Ascending aorta (tissue), 2 donors: ENCODE measurements around the gene PTGER1. TPM values are rescaled to one million over a fixed set of nuclear protein-coding genes. Genes with fewer than 3 reads are reported as not detected.

Source experiments
- DNase-seq, 2 donors: peaks; one replicate each; pipeline ENCODE4 v3.0.0-alpha.2; 2019; ENCODE audit warnings: low spot score in 2 of 2
- H3K27ac ChIP-seq, 2 donors: fragments of 200-600 bp; sonication (generic); one replicate each; pipeline ENCODE4 v1.5.1; 2016 to 2017; ENCODE audit warnings: mild to moderate bottlenecking in 1 of 2
- H3K27me3 ChIP-seq: fragments of 200-600 bp; sonication (generic); one replicate; pipeline ENCODE4 v1.5.1; 2017
- H3K36me3 ChIP-seq, 2 donors: fragments of 200-600 bp; sonication (generic); one replicate each; pipeline ENCODE4 v1.5.1; 2016
- H3K4me1 ChIP-seq, 2 donors: fragments of 200-600 bp; sonication (generic); one replicate each; pipeline ENCODE4 v1.5.1; 2016 to 2017; ENCODE audit warnings: mild to moderate bottlenecking in 1 of 2
- H3K4me3 ChIP-seq, 2 donors: fragments of 200-600 bp; sonication (generic); one replicate each; pipeline ENCODE4 v1.5.1; 2016 to 2017; ENCODE audit warnings: mild to moderate bottlenecking in 1 of 2
- H3K9me3 ChIP-seq, 2 donors: fragments of 200-600 bp; sonication (generic); one replicate each; pipeline ENCODE4 v1.5.1; 2016
- intact Hi-C: fragments of 100-400 bp; cut with DNase I; formaldehyde crosslinking; loops from one replicate; pipeline ENCODE4 v1.15.1; 2023
- total RNA-seq: library from RNA; depleted of rRNA; stranded (reverse); fragments of >200 nt; gene quantifications from one replicate; pipeline ENCODE4 v1.1.0, GENCODE V29; 2016
- TF ChIP-seq, protein P1 (sequence below), 3 experiments: fragments of 200-600 bp in 2 of 3; fragments of 450-650 bp in 1 of 3; sonication (generic) in 2 of 3; IDR thresholded peaks; one replicate each; pipeline ENCODE4 v1.5.1; 2016 to 2019; ENCODE audit warnings: antibody characterized with exemption in 3 of 3, mild to moderate bottlenecking in 1 of 3, moderate library complexity in 1 of 3

The PTGER1 gene
- total RNA-seq, 1 donor from 2014 or later = 17.1 TPM

DNA sequence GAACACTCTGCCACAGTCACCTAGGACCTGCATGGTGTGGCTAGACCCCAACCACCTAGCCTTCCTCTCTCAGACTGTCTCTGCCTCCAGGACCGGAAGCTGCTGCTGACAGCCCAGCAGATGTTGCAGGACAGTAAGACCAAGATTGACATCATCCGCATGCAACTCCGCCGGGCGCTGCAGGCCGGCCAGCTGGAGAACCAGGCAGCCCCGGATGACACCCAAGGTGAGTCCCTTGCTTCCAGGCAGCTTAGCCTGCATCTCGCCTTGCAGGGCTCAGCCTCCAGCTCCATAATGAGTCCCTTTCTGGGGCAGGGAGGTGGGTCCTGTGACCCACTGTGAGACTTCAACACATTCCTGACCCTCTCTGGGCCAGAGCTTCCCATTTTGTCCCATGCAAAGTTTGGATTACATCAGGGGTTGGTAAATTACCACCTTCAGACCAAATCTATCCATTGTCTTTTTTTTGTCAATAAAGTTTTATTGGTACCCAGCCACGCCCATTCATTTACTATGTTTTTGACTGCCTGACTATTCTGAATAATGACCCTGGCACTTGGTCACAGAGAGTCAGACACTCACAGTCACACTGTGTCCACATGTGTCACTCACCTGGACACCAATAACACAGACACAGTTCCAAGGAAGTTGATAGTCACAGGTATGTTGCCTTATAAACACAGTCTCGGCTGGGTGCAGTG, 28.7 kb downstream of the PTGER1 start:
- no peak for DNase-seq
- TF ChIP-seq, protein P1, sequence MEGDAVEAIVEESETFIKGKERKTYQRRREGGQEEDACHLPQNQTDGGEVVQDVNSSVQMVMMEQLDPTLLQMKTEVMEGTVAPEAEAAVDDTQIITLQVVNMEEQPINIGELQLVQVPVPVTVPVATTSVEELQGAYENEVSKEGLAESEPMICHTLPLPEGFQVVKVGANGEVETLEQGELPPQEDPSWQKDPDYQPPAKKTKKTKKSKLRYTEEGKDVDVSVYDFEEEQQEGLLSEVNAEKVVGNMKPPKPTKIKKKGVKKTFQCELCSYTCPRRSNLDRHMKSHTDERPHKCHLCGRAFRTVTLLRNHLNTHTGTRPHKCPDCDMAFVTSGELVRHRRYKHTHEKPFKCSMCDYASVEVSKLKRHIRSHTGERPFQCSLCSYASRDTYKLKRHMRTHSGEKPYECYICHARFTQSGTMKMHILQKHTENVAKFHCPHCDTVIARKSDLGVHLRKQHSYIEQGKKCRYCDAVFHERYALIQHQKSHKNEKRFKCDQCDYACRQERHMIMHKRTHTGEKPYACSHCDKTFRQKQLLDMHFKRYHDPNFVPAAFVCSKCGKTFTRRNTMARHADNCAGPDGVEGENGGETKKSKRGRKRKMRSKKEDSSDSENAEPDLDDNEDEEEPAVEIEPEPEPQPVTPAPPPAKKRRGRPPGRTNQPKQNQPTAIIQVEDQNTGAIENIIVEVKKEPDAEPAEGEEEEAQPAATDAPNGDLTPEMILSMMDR (IDR thresholded peaks at IDR 0.05) = no peak
- intact Hi-C loops = no loop called here
- H3K4me1 ChIP-seq = no peaks in the 10 kb centered on the region
- no peaks in the 10 kb centered on the region for H3K27me3 ChIP-seq
- no peak overlapping the region for H3K27ac ChIP-seq
- no peak overlapping the region for H3K4me3 ChIP-seq
- no peaks in the 10 kb centered on the region for H3K9me3 ChIP-seq
- H3K36me3 ChIP-seq = peaks cover 94 to 98% of the 10 kb centered on the region in 2 donors

GRCh38 chr19:14443632-14444216, 31.4 kb downstream of the PTGER1 start:
- Histone ChIP-seq H3K36me3 (peaks cover 73 to 77% of the 10 kb centered on the region in 2 donors), H3K27ac (no peak overlapping the region), H3K4me3 (no peak overlapping the region), H3K27me3 (no peaks in the 10 kb centered on the region), H3K9me3 (no peaks in the 10 kb centered on the region), H3K4me1 (no peaks in the 10 kb centered on the region)
- intact Hi-C loops = no loop called here
- TF ChIP-seq, protein P1 (IDR thresholded peaks at IDR 0.05) = no peak
- DNase-seq = no peak

DNA sequence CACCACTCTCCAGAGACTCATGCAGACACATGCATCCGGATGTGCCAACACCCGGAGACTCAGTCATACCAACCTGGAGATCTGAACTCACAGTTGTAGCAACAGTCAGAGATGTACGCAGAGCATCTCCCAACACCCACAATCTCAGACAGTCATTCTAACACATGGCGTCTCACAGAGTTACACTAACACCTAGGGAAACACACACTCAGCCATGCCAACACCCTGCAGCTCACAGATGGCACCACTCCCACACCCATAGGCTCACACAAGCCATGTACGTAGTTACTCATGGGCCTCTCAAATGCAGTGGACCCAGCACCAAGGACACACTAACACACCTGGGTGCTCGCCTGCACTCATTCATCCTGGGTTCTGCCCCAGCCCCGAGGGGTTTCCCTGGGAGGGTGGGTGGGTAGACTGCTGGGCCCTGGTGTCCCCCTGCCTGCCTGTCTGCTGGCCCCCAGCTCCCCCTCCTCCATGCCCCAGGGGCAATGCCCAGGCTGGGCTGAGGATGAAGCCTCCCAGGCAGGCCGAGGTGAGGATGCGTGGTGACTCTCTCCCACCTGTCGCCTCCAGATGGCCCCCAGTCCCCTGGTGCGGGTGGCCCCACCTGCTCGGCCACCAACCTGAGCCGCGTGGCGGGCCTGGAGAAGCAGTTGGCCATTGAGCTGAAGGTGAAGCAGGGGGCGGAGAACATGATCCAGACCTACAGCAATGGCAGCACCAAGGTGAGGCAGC, 32.1 kb downstream of the PTGER1 start:
- Histone ChIP-seq H3K27me3 (no peaks in the 10 kb centered on the region), H3K4me1 (no peaks in the 10 kb centered on the region), H3K9me3 (no peaks in the 10 kb centered on the region), H3K36me3 (peaks cover 67 to 71% of the 10 kb centered on the region in 2 donors), H3K27ac (no peak overlapping the region), H3K4me3 (no peak overlapping the region)
- intact Hi-C loops = no loop called here
- TF ChIP-seq, protein P1 (IDR thresholded peaks at IDR 0.05) = no peak
- no peak for DNase-seq

DNA sequence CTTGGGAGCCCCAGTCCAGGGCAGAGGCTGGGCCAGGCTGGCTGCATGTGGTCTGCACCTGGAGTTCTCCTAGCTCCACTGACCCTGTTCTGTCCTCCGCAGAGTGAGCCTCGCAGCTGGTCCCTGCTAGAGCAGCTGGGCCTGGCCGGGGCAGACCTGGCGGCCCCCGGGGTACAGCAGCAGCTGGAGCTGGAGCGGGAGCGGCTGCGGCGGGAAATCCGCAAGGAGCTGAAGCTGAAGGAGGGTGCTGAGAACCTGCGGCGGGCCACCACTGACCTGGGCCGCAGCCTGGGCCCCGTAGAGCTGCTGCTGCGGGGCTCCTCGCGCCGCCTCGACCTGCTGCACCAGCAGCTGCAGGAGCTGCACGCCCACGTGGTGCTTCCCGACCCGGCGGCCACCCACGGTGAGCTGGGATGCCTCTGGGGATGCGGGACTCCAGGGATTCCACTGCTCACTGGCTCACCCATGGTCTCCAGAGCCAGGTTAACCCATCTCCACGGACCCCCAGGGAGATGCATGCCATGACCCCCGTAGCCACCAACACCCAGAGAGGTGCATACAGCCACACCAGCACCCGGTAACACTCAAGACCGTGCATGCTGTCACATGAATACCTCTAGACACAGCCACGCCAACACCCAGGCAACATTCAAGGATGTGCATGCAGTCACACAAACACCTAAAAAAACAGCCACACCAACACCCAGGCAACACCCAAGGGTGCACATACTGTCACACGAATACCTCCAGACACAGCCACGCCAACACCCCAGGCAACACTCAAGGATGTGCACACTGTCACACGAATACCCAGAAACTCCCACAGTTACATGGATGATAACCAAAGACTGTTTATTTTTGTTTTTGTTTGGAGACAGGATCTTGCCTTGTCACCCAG, 33.9 kb downstream of the PTGER1 start:
- intact Hi-C loops = no loop called here
- peaks cover 49 to 53% of the 10 kb centered on the region in 2 donors for H3K36me3 ChIP-seq
- H3K27ac ChIP-seq = no peak overlapping the region

GRCh38 chr19:14440049-14440448, 35.1 kb downstream of the PTGER1 start:
- TF ChIP-seq, protein P1 (IDR thresholded peaks at IDR 0.05) = no peak
- H3K9me3 ChIP-seq = no peaks in the 10 kb centered on the region
- H3K27me3 ChIP-seq = no peaks in the 10 kb centered on the region
- H3K27ac ChIP-seq = no peak overlapping the region
- intact Hi-C loops = no loop called here
- H3K36me3 ChIP-seq = peaks cover 38 to 46% of the 10 kb centered on the region in 2 donors
- peak overlapping the region in 1 of 2 donors; percentile 20 for H3K4me3 ChIP-seq
- peaks cover 0 to 3% of the 10 kb centered on the region in 2 donors for H3K4me1 ChIP-seq
- DNase-seq = peak; percentile 55 to 85

More for the DNA sequence above, 33.9 kb downstream of the PTGER1 start:
- Histone ChIP-seq H3K27me3 (no peaks in the 10 kb centered on the region), H3K4me1 (no peaks in the 10 kb centered on the region), H3K4me3 (no peak overlapping the region), H3K9me3 (no peaks in the 10 kb centered on the region)
- TF ChIP-seq, protein P1 (IDR thresholded peaks at IDR 0.05) = no peak
- no peak for DNase-seq
